Hematopoietic multipotent progenitor cell (in vitro differentiated cells): ENCODE data around the gene QRSL1. TPM values are rescaled to one million over a fixed set of nuclear protein-coding genes. Genes with fewer than 3 reads are reported as not detected.
"Not testable (repeated sequence)": the region's sequence is repeated elsewhere in the genome, so short reads cannot be mapped to it uniquely, and the experiment has no call there.

Experiments
- DNase-seq, 3 donors: peaks; one replicate each; pipeline ENCODE4 v3.0.0-alpha.2; 2011 to 2015; ENCODE audit warnings: low read depth in 2 of 3, low spot score in 2 of 3
- total RNA-seq: library from RNA; depleted of rRNA; stranded (reverse); fragments of >200 nt; gene quantifications from one replicate; pipeline ENCODE4 v1.2.3, GENCODE V29; 2012

Gene QRSL1
- total RNA-seq = 8.9 TPM

GRCh38 chr6:106629103-106629858 lies at the start of gene QRSL1, which contains the start of gene RTN4IP1:
Gene QRSL1, plus strand, starts transcription at chr6:106629578. Its CDS starts 104 bp downstream, at chr6:106629682.
Gene RTN4IP1, minus strand, starts transcription at chr6:106629498. Its CDS starts 477 bp downstream, at chr6:106629021.
- DNase-seq = peak; percentile 76 to 96 (median 91)

- DNase-seq = no peak
Measured at GRCh38 chr6:106581468-106581867, 47.9 kb upstream of the QRSL1 start.

- DNase-seq = no peak
Measured at GRCh38 chr6:106586815-106587415, 42.5 kb upstream of the QRSL1 start.

- not testable (repeated sequence) for DNase-seq
Measured at GRCh38 chr6:106588937-106589336, 40.4 kb upstream of the QRSL1 start.

- DNase-seq = no peak
Measured at GRCh38 chr6:106591111-106591825, 38.1 kb upstream of the QRSL1 start.

- DNase-seq = no peak
Measured at GRCh38 chr6:106599440-106599839, 29.9 kb upstream of the QRSL1 start.

- no peak for DNase-seq
Measured at GRCh38 chr6:106600329-106600728, 29.0 kb upstream of the QRSL1 start.

GRCh38 chr6:106608080-106608668 lies 21.2 kb upstream of the QRSL1 start:
- peak; percentile 16 to 79 (median 56) for DNase-seq

GRCh38 chr6:106609699-106610098 lies 19.7 kb upstream of the QRSL1 start:
- DNase-seq = peak in 2 of 3 donors; percentile 36 to 45

- no peak for DNase-seq
Measured at GRCh38 chr6:106611030-106611429, 18.3 kb upstream of the QRSL1 start.

GRCh38 chr6:106612671-106613416 lies 16.5 kb upstream of the QRSL1 start:
- no peak for DNase-seq

- no peak for DNase-seq
Measured at GRCh38 chr6:106613590-106613989, 15.8 kb upstream of the QRSL1 start.

GRCh38 chr6:106614166-106614565 lies 15.2 kb upstream of the QRSL1 start:
- no peak for DNase-seq

- DNase-seq = no peak
Measured at GRCh38 chr6:106614592-106615257, 14.7 kb upstream of the QRSL1 start.

- no peak for DNase-seq
Measured at GRCh38 chr6:106617302-106617701, 12.1 kb upstream of the QRSL1 start.

GRCh38 chr6:106617857-106618256 lies 11.5 kb upstream of the QRSL1 start:
- DNase-seq = no peak

GRCh38 chr6:106618324-106618723 lies 11.1 kb upstream of the QRSL1 start:
- no peak for DNase-seq

- no peak for DNase-seq
Measured at GRCh38 chr6:106619223-106619622, 10.2 kb upstream of the QRSL1 start.

- DNase-seq = no peak
Measured at GRCh38 chr6:106620931-106621672, 8.3 kb upstream of the QRSL1 start.
